Stimulated activated naive CD8-positive, alpha-beta T cell treated with anti-CD3 and anti-CD28 coated beads, Interleukin-15, Interleukin-2, amounts not matched to agents 100 U/mL and 50 U/mL, for 24 hours (primary cell): Measurements from ENCODE around the gene MPZL3.
"Not testable (repeated sequence)": the region's sequence is repeated elsewhere in the genome, so short reads cannot be mapped to it uniquely, and the experiment has no call there.

Experiments
- ATAC-seq: fragments of 150-1000 bp; cut with Tn5 transposase; one replicate; pipeline ENCODE4 v1.10.0; 2021
- DNase-seq: peaks from one replicate; pipeline ENCODE4 v3.0.0; 2021

Gene MPZL3

GRCh38 chr11:118212781-118213191 is 39.4 kb downstream of the MPZL3 start:
- ATAC-seq, result no peak
- DNase-seq, result no peak

GRCh38 chr11:118212131-118212725 is 39.9 kb downstream of the MPZL3 start:
- ATAC-seq (no peak), DNase-seq (no peak)

DNA sequence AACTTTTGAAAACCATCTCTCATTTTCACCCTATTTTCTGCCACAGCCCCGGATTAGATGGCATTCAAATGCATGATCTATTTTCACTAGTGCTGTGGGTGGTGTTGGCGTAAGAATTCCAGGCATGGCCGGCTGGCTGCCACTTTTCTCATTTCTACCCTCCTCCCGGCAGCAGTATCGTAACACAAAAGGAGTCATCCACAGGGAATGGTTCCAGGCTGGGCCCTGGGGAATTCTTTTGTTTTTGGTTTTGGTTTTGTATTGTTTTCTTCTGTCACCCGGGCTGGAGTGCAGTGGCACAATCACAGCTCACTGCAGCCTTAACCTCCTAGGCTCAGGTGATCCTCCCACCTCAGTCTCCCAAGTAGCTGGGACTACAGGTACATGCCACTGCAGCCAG is 41.2 kb downstream of the MPZL3 start:
- no peak for ATAC-seq
- DNase-seq, result no peak

DNA sequence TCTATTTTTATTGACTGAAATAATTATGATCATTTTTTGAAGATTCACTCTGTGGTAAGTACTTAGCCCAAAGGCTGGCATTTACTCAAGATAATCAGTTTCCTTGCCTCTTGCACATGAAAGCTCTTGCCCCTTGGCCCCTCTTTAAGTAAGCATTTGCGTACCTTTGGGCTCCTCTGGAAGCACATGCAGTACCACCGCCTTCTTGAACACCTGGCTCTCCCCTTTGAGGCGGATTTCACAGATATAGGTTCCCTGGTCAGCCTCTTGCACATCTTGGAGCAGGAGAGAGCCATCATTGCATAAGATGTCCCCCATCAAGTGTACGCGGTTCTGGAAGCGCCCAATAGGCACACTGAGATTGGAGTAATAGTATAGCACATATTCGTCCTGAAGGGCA is 41.8 kb downstream of the MPZL3 start:
- ATAC-seq (no peak), DNase-seq (no peak)

DNA sequence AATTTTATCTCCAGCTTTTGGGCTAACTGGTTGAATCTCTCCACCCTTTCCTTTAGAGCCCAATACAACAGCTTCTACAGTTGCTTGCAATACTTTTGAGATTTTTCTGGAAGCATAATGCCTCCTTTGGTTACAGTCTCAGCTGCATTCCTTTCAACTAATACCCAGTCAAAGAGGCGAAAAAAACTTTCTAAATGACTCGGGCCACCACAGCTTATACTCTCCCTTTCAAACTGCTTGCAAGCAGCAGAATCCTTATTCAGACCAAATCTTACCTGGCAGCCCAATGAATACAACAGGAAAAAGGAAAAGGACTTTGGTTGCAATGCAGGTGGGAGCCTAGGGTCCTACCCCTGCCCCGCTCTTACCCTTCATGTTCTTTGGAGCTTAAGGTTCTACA is 43.1 kb downstream of the MPZL3 start:
- ATAC-seq, result no peak
- DNase-seq, result no peak

DNA sequence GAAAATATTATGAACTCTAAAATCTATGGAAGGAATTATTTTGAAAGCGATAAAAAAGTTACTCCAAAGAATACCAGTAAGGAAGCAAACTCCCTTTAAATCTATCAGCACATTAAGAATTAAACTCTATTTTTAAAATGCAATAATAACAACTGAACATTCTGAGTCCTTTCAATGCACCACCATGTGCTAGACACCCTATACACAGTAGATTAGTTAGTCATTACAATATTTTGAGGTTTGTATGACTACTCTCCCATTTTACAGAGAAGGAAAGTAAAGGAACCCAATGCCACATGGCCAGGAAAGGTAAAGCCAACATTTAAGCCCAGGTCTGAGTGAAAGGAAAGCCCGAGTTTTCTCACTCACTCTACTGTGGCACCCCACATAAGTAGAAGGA is 45.1 kb downstream of the MPZL3 start:
- peak; percentile 41 for ATAC-seq
- DNase-seq, result no peak

- DNase-seq (no peak), ATAC-seq (no peak)
Measured at GRCh38 chr11:118206391-118207031, 45.7 kb downstream of the MPZL3 start.

GRCh38 chr11:118205606-118206378 is 46.4 kb downstream of the MPZL3 start:
- no peak for ATAC-seq

DNA sequence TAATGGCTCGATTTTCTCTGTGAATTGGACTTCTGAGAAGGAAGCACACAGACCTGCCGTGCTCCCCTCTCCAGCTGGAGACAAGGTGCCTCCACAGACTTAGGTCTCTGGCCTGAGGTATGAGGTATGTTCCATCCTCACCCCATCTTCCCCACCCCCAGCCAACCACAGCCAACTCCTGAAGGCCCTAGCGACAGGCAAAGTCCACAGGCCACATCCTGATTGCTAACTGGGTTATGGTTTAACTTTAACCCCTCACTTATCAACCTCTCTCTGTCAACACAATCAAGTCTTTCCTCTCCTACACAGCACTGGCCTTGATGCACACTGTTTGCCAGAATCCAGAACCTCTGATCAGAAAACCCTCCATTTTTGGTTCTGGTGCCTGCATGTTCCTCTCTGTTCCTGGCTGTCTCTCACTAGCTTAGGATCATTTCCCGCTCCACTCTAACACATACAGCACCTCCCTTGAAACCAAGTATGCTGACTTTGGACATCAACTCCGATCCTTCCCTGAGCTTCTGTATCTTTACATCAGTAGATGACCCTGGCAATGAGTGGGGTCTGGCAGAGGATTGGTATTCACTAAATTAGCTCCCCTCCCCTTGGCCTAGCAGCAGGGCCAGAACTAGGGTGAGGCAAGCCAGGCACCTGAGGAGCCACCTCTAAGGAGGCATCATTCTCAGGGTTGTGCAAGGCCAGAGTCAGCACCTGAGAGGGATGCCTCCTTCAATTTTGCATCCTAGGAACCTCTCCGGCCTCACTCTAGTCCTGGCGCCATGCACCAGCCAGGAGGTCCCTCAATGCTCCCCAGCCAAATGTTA is 49.4 kb downstream of the MPZL3 start:
- DNase-seq, result peak; percentile 80
- ATAC-seq, result peak; percentile 44

More at GRCh38 chr11:118205606-118206378, 46.4 kb downstream of the MPZL3 start:
- no peak for DNase-seq

DNA sequence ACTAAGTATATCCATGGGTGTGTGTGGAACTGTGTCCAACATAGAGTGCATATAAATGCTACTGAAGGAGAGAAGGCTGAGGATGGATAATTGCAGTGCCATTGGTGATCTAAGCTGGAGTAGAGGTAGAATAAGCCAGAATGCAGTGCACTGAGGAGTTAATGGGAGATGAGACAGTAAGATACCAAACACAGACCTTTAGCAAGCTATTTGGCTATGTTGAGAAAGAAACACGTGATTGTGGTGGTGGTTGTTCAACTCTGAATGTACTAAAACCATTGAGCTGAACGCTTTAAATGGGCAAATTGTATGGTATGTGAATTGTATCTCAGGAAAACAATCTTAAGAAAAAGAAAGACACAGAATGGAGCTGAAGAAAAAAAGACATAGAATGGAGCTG is 50.2 kb downstream of the MPZL3 start:
- ATAC-seq (no peak), DNase-seq (no peak)

GRCh38 chr11:118200901-118201680 is 51.1 kb downstream of the MPZL3 start:
- ATAC-seq (peak; percentile 88), DNase-seq (peak; percentile 64)

DNA sequence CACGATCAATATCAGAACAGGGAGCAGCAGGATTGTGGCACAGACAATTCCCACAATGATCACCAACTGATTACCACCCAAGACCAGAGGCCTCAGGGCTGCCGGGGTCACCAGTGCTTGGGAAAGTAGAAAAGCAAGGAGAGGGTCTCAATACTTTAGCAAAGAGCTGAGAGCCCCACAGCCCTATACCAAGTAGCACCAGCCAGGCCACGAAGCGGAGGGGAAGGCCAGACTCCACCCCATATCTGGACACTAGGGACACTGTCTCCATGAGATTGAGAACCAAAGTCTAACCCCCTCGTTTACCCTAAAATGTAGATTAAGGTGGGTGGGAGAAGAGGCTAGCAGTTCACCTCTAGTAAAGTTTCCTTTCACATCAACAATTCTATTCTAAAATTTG is 51.7 kb downstream of the MPZL3 start:
- ATAC-seq (no peak), DNase-seq (no peak)

DNA sequence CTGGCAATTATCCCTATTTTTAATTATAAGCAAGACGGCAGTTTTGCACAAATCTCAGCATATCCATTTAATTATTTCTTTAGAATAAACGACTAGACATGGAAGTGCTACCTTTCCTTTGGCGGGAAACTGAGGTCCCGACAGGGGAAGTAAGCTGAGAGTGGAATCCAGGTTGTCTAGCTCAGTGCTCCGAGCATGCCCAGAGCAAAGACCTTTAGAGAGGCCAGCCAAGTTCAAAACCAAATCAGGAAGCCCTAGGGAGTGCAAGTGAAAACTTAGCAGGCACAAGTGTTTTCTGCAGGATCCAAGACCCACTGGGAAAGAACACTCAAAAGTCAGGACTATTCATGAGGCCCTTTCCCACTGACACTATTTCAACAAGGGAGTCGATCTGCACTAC is 53.0 kb downstream of the MPZL3 start:
- DNase-seq, result no peak
- ATAC-seq, result no peak

DNA sequence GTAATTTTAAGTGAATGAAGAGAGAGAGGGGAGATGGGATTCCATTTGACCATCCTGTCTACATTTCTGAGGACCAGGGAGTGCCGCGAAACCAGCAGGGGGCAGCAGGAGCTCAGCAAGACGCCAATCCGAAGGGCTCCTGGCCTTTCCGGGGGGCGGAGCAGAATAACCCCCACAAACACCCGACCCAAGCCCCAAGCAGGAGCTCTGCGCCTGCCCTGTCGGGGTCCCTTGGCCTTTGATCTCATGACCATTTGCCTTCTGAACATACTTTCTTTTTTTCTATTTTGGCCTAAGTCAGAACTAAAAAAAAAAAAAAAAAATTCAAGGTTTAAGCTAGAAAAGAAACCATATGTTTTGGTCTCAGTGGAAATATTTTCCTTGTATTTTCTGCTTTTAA is 53.8 kb downstream of the MPZL3 start:
- ATAC-seq (peak; percentile 26), DNase-seq (peak; percentile 93)

DNA sequence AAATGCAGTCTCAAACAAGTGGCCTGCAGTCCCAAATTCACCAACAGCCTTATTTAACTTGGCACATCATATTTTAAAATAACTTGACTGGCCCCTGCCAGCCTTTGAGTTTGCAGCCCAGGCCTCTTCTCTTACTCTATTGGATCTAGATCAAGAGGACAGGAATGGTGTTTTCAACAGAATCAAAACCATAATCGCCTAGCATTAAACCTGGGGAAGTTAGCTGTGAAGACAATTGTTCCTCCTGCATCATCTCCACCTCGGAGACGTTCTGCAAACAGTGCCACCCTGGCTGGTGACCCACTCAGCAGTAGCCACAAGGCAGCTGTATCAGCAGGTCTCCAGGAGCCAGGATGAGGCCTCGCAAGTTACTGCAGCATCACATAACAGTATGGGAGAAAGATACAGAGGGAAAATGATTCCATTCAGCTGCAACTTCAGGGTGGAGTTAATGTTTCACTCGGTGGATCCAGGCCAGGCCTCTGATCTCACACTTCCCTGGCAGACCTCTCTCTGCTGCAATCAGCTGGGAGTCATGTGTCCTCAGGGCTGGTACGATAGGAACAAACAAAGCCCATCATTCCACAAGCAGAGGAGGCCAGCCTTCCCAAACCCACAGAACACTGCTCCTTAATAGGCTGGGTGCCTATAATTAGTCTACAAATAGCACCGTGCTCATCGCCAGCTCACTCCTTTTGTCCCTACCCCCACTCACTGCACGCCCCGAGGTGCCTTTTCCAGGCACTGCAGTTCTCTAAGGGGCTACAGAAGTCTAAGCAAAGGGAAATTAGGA is 57.1 kb downstream of the MPZL3 start:
- no peak for ATAC-seq
- no peak for DNase-seq

DNA sequence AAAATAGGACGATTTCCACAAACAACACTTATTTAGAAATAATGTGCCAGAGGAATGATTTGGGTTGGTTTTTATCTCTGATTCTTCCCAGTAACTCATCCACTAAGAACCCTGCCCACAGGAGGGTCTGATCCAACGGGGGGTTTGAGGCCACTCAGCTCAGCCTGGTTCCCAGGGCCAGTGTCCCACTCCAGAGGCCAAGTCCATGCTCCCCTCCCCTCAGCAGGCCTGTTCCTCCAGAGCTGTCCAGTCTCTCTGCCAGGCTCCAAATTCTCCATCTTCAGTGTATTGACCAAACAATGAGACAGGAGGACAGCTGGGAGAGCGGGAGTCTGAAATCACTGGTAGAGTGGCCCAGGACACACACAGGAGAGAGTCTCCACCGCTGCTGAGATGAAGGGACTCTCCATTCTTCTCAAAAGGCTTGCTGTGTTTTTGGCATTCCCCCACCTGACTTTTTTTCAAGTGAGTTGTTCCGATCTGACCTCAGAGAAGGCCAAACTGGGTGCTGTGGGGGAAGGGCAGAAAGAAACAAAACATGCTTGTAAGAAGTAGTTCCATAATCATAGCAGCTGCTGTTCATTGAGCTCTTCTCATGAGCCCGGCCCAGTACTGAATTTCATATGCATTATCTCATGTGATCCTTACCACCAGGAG is 58.1 kb downstream of the MPZL3 start:
- ATAC-seq (no peak), DNase-seq (no peak)

DNA sequence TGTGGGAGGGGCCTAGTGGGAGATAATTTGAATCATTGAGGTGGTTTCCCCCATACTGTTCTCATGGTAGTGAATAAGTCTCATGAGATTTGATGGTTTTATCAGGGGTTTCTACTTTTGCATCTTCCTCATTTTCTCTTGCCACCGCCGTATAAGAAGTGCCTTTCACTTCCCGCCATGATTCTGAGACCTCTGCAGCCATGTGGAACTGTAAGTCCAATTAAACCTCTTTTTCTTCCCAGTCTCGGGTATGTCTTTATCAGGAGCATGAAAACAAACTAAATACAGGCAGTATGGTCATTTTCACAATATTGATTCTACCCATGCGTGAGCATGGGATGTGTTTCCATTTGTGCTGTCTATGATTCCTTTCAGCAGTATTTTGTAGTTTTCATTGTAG is 59.3 kb downstream of the MPZL3 start:
- DNase-seq, ATAC-seq: not testable (repeated sequence)

GRCh38 chr11:118190942-118191506 is 61.1 kb downstream of the MPZL3 start:
- ATAC-seq, DNase-seq: not testable (repeated sequence)

GRCh38 chr11:118186346-118187107 is 65.6 kb downstream of the MPZL3 start:
- DNase-seq, result no peak
- ATAC-seq, result no peak
